KBM-7 (cell line): ENCODE results near the gene SEMA6D.
"Not testable (repeated sequence)": the region's sequence is repeated elsewhere in the genome, so short reads cannot be mapped to it uniquely, and the experiment has no call there.

Experiments
- DNase-seq: peaks from one replicate; pipeline ENCODE4 v3.0.0-alpha.2; 2015
- in situ Hi-C: fragments of 300-500 bp; cut with MboI; formaldehyde crosslinking; loops from 2 replicates; pipeline ENCODE4 v1.14.3; 2020; ENCODE audit warnings: low sequenced_read_pairs, low pct_unique_long_range_greater_than_20kb, mixed read lengths

SEMA6D gene

GRCh38 chr15:47738144-47738825, 21.0 kb downstream of the SEMA6D start:
- in situ Hi-C loops, DNase-seq: not testable (repeated sequence)

- in situ Hi-C loops = no loop called here
- DNase-seq = peak; percentile 5
These were observed 23.8 kb downstream of the SEMA6D start for GRCh38 chr15:47741082-47741481.

DNA sequence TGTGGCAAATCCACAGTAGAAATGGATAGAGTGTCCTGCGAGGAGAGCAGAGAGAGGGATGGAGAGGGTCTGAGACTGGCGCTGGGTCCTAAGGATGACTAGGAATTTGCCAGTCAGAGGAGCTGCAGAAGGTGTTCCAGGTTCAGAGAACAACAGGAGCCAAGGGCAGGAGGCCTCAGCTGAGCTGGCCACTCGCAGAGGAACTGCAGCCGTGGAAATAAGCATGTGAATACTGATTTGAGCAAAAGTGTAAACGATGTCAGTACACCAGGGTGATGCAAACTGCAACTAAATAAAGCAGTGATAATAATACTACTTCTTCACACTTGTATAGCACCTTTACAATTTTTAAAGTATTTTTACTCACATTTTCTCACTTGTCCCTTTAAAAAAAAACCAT, 24.6 kb downstream of the SEMA6D start:
- no peak for DNase-seq

GRCh38 chr15:47742334-47742733, 25.0 kb downstream of the SEMA6D start:
- DNase-seq = no peak

More for the DNA sequence above, 24.6 kb downstream of the SEMA6D start:
- in situ Hi-C loops = no loop called here

DNA sequence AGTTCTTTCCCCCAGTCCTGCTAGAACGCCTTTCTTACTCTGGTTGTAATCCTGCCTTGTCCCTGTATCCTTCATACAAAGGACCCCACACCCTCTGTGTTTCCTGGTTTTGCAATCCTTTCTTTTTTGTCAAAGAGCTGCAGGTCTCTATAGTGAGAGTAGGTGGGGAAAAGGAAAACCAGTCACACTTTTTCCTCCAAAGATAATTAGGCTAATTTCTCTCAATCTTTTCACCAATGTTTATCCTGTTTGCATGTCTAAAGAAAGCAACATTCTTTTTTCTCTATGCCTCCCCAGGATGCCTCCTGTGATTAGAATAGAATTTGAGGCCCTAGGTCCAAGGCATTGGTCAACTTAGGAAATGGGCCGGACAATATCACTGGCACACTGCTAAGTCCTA, 25.4 kb downstream of the SEMA6D start:
- in situ Hi-C loops = no loop called here
- DNase-seq = no peak

More at GRCh38 chr15:47742334-47742733, 25.0 kb downstream of the SEMA6D start:
- in situ Hi-C loops = no loop called here

DNA sequence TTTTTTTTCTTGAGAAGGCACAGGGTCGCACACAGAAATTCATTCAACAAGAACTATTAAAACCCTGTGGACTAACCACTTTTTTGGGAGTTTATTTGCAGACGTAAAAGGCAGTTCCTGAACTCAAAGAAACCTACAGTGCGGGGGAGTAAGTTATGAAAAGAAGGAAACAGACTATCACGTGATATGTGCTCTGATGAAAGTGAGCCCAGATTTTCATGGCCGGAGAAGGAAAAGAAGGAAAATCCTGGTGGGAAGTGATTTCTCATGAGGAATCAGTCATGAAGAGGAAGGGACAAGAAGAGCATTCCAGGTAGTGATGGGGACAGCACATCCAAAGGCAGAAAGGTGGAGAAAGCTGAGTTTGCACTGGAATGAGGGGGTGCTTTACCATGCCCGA, 26.1 kb downstream of the SEMA6D start:
- in situ Hi-C loops = no loop called here
- no peak for DNase-seq

DNA sequence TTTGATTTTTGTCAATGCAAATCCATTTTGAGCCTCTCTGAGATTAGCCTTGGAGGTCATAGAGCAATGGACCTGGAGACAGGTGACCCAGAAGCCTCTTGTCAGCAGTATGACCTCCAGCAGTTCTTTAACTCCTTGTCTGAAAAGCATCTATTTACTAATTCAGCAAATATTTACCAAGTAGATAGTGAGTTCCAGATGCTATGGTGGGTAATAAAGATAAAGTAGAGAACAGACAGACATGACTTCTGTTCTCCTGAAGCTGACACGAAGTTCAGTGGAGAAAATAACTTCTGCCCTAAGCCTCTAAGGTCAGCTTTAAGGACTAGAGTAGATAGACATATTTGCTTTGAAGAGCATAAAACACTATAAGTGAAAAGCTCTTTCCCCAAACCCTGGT, 26.6 kb downstream of the SEMA6D start:
- in situ Hi-C loops = no loop called here
- DNase-seq = no peak

GRCh38 chr15:47744496-47744895, 27.2 kb downstream of the SEMA6D start:
- DNase-seq = no peak
- in situ Hi-C loops = no loop called here

DNA sequence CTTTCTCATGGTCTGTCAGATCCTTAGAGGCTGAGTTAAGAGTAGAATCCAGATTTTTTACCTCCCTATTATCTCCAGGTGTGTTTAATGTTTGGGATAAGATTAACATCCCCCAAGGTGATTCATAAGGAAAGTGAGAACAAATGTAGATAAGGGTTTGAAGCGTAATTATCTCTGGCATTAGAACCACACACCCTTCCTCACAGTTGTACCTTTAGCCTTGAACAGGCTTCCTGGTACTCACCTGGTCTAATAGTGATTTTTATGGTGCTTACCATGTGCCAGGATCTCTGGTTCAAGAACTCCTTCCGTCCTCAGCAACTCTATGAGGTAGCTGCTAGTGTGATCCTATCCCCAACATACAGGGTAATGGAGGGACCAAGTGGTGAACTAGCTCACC, 27.7 kb downstream of the SEMA6D start:
- in situ Hi-C loops = no loop called here
- no peak for DNase-seq

- in situ Hi-C loops = no loop called here
- no peak for DNase-seq
These were observed 29.2 kb downstream of the SEMA6D start for GRCh38 chr15:47746516-47746915.

- in situ Hi-C loops = no loop called here
- no peak for DNase-seq
These were observed 32.9 kb downstream of the SEMA6D start for GRCh38 chr15:47750030-47750739.

GRCh38 chr15:47750740-47751262, 33.5 kb downstream of the SEMA6D start:
- no peak for DNase-seq
- in situ Hi-C loops = no loop called here

GRCh38 chr15:47753591-47753990, 36.3 kb downstream of the SEMA6D start:
- in situ Hi-C loops = no loop called here
- no peak for DNase-seq

DNA sequence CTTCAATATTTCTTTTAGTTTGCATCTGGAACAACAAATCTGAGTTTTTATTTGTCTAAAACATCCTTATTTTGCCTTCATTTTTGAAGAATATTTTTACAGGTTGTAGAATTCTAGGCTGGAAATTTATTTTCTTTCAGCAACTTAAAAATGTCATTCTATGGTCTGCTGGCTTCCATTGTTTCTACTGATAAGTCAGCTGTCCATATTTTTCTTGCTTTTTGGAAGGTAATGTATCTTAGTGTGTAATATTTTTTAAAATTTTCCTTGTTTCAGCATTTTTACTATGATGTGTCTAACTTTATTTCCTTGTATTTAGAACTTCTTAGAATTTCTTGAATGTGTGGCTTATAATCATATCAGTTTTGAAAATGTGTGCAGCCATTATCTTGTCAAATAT, 37.0 kb downstream of the SEMA6D start:
- in situ Hi-C loops = no loop called here
- no peak for DNase-seq

DNA sequence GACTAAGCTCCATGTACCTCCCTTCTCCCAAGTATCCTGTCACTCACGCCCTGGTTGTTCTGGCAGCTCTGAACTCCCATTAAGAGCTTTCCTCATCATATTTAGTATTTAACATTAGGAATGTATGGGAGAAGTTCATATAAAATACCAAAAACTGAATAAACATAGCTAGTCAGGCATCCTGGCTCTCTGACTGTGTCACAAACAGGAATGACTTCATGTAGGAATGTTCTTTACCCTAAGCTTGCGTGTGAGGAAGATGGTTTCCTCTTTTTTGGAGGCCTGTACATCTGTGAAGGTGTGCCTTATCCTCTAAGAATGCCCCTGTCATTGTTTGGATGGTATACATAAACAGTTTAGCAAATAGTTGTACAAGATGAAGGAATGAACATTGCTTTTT, 38.6 kb downstream of the SEMA6D start:
- no peak for DNase-seq
- in situ Hi-C loops = no loop called here

- in situ Hi-C loops = no loop called here
- DNase-seq = no peak
These were observed 39.6 kb downstream of the SEMA6D start for GRCh38 chr15:47756872-47757271.

- in situ Hi-C loops = no loop called here
- DNase-seq = no peak
These were observed 40.0 kb downstream of the SEMA6D start for GRCh38 chr15:47757331-47757730.

- in situ Hi-C loops = no loop called here
- DNase-seq = no peak
These were observed 45.3 kb downstream of the SEMA6D start for GRCh38 chr15:47762621-47763020.

GRCh38 chr15:47764666-47765065, 47.4 kb downstream of the SEMA6D start:
- no peak for DNase-seq
- in situ Hi-C loops = no loop called here

GRCh38 chr15:47766406-47766805, 49.1 kb downstream of the SEMA6D start:
- in situ Hi-C loops = no loop called here
- no peak for DNase-seq

DNA sequence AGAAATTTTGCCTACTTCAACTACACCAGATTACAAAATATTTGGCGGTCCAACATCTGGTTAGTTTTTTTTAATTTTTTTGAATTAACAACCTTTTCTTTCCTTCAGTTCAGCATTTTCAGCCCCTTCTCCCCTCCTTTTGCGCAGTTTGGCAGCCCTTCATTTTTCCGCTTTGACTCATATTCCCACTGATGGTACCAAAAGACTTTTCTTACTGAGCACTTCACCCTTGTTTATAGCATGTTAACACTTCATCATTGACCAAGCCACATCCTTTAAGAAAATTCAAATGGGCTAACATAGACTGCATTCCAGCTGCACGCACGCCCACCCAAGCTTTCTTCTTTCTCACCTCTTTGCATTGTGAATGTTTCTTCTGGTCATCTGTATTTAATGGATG, 49.7 kb downstream of the SEMA6D start:
- no peak for DNase-seq
- in situ Hi-C loops = no loop called here
